HUES6 (cell line): ENCODE results near the gene DPM2.
A peak's percentile ranks its signal among the peaks of the same experiment; 100 is the strongest.

Experiments used
- H3K27ac ChIP-seq: 2 replicates; pipeline ENCODE4 v1.7.0; 2013; ENCODE audit warnings: low read depth, mild to moderate bottlenecking, low read length, inconsistent platforms
- H3K27me3 ChIP-seq: 2 replicates; pipeline ENCODE4 v1.6.1; 2013; ENCODE audit warnings: low read length; ENCODE audit not compliant: control insufficient read depth, insufficient read depth
- H3K36me3 ChIP-seq: 2 replicates; pipeline ENCODE4 v1.6.1; 2013; ENCODE audit warnings: low read length; ENCODE audit not compliant: control insufficient read depth, insufficient read depth
- H3K4me1 ChIP-seq: 2 replicates; pipeline ENCODE4 v1.6.1; 2013; ENCODE audit warnings: low read length; ENCODE audit not compliant: control insufficient read depth, insufficient read depth
- H3K4me3 ChIP-seq: 2 replicates; pipeline ENCODE4 v1.5.1; 2013; ENCODE audit warnings: low read depth, low read length
- H3K9ac ChIP-seq: one replicate; pipeline ENCODE4 v1.6.1; 2013; ENCODE audit warnings: mild to moderate bottlenecking, low read length
- H3K9me3 ChIP-seq: 2 replicates; pipeline ENCODE4 v1.6.1; 2013; ENCODE audit warnings: low read depth, low read length; ENCODE audit not compliant: control insufficient read depth, insufficient read depth

DPM2 gene

GRCh38 chr9:127905004-127905728 is 32.5 kb downstream of the DPM2 start:
- Histone ChIP-seq H3K27me3 (no peaks in the 10 kb centered on the region), H3K4me1 (peaks cover 35% of the 10 kb centered on the region), H3K27ac (no peak overlapping the region), H3K36me3 (peaks cover 3% of the 10 kb centered on the region), H3K4me3 (no peak overlapping the region), H3K9ac (no peak overlapping the region), H3K9me3 (no peaks in the 10 kb centered on the region)

- Histone ChIP-seq H3K27ac (no peak overlapping the region), H3K36me3 (peaks cover under 1% of the 10 kb centered on the region; the same call in 1 of the 2 replicates), H3K4me1 (peaks cover 40% of the 10 kb centered on the region), H3K27me3 (peaks cover 4% of the 10 kb centered on the region; the same call in 1 of the 2 replicates), H3K4me3 (no peak overlapping the region), H3K9ac (no peak overlapping the region), H3K9me3 (no peaks in the 10 kb centered on the region)
These were observed 33.1 kb downstream of the DPM2 start for GRCh38 chr9:127904561-127905003.

- Histone ChIP-seq H3K27ac (no peak overlapping the region), H3K4me3 (peak overlapping the region; percentile 9; the same call in 1 of the 2 replicates), H3K9ac (no peak overlapping the region), H3K9me3 (no peaks in the 10 kb centered on the region), H3K4me1 (peaks cover 40% of the 10 kb centered on the region), H3K27me3 (peaks cover 4% of the 10 kb centered on the region; the same call in 1 of the 2 replicates), H3K36me3 (no peaks in the 10 kb centered on the region; the same call in 1 of the 2 replicates)
These were observed 33.8 kb downstream of the DPM2 start for GRCh38 chr9:127903557-127904475.

GRCh38 chr9:127899128-127899943 is 38.3 kb downstream of the DPM2 start, which contains the start of gene ST6GALNAC6:
ST6GALNAC6 (minus strand) TSS chr9:127899603; CDS start chr9:127897981, 1,622 bp downstream.
- Histone ChIP-seq H3K9me3 (no peaks in the 10 kb centered on the region), H3K27me3 (peaks cover 4% of the 10 kb centered on the region; the same call in 1 of the 2 replicates), H3K4me3 (peak within 1 kb of the TSS; percentile 93), H3K4me1 (peaks cover 41% of the 10 kb centered on the region), H3K27ac (no peak within 1 kb of the TSS; the same call in 1 of the 2 replicates), H3K36me3 (peaks cover 23% of the 10 kb centered on the region), H3K9ac (peak within 1 kb of the TSS; percentile 71)

- Histone ChIP-seq H3K4me3 (peak overlapping the region; percentile 93), H3K9ac (peak overlapping the region; percentile 71), H3K27ac (no peak overlapping the region; the same call in 1 of the 2 replicates), H3K4me1 (peaks cover 33% of the 10 kb centered on the region), H3K36me3 (peaks cover 31% of the 10 kb centered on the region), H3K9me3 (peaks cover 3% of the 10 kb centered on the region; the same call in 1 of the 2 replicates), H3K27me3 (peaks cover 4% of the 10 kb centered on the region; the same call in 1 of the 2 replicates)
These were observed 39.1 kb downstream of the DPM2 start for GRCh38 chr9:127898433-127899127.

GRCh38 chr9:127897193-127897692 is 40.4 kb downstream of the DPM2 start:
- H3K36me3 ChIP-seq = peaks cover 44% of the 10 kb centered on the region
- no peak overlapping the region for H3K27ac ChIP-seq
- H3K4me3 ChIP-seq = peak overlapping the region; percentile 37
- peaks cover 8% of the 10 kb centered on the region; the same call in 1 of the 2 replicates for H3K9me3 ChIP-seq
- peak overlapping the region; percentile 30 for H3K9ac ChIP-seq
- peaks cover 4% of the 10 kb centered on the region; the same call in 1 of the 2 replicates for H3K27me3 ChIP-seq
- peaks cover 27% of the 10 kb centered on the region for H3K4me1 ChIP-seq

GRCh38 chr9:127896395-127897192 is 41.1 kb downstream of the DPM2 start:
- Histone ChIP-seq H3K4me1 (peaks cover 27% of the 10 kb centered on the region), H3K9me3 (peaks cover 8% of the 10 kb centered on the region; the same call in 1 of the 2 replicates), H3K27ac (no peak overlapping the region), H3K27me3 (peaks cover 4% of the 10 kb centered on the region; the same call in 1 of the 2 replicates), H3K36me3 (peaks cover 48% of the 10 kb centered on the region), H3K4me3 (peak overlapping the region; percentile 37), H3K9ac (peak overlapping the region; percentile 30)

- Histone ChIP-seq H3K4me1 (peaks cover 24% of the 10 kb centered on the region), H3K36me3 (peaks cover 51% of the 10 kb centered on the region), H3K4me3 (no peak overlapping the region), H3K27me3 (peaks cover 4% of the 10 kb centered on the region; the same call in 1 of the 2 replicates), H3K27ac (no peak overlapping the region), H3K9ac (peak overlapping the region; percentile 7), H3K9me3 (peaks cover 8% of the 10 kb centered on the region; the same call in 1 of the 2 replicates)
These were observed 41.8 kb downstream of the DPM2 start for GRCh38 chr9:127895811-127896210.

GRCh38 chr9:127893392-127893791 is 44.3 kb downstream of the DPM2 start:
- Histone ChIP-seq H3K9me3 (peaks cover 8% of the 10 kb centered on the region; the same call in 1 of the 2 replicates), H3K27me3 (no peaks in the 10 kb centered on the region), H3K9ac (no peak overlapping the region), H3K36me3 (peaks cover 65% of the 10 kb centered on the region), H3K4me1 (peaks cover 16% of the 10 kb centered on the region), H3K4me3 (no peak overlapping the region), H3K27ac (no peak overlapping the region)
